Measurements from ENCODE around the gene OPA1. TPM values are rescaled to one million over a fixed set of nuclear protein-coding genes. Genes with fewer than 3 reads are reported as not detected.

Gene OPA1
- total and polyA plus RNA-seq, 4 donors = 13.2 to 54.5 (median 33.4) TPM

GRCh38 chr3:193560091-193560490 lies 32.9 kb upstream of the OPA1 start:
- 96% methylated on average over 4 of the region's 4 CpGs for WGBS
- DNase-seq (ENCODE audit: low spot score) = no peak
- no peak overlapping the region for H3K27ac ChIP-seq (ENCODE audit: low read depth in 1 of 2, low read length in 2 of 2)

GRCh38 chr3:193560870-193561269 lies 32.1 kb upstream of the OPA1 start:
- Histone ChIP-seq H3K27me3 (ENCODE audit: control insufficient read depth in 4 of 4, insufficient read depth in 4 of 4, low read length in 3 of 4) (peaks cover 0 to 4% (median 0%) of the 10 kb centered on the region in 4 donors), H3K9me3 (ENCODE audit: control insufficient read depth in 4 of 4, low read length in 3 of 4) (no peaks in the 10 kb centered on the region), H3K9ac (ENCODE audit: low read depth in 1 of 2, low read length in 2 of 2) (no peak overlapping the region), H3K27ac (ENCODE audit: low read depth in 1 of 2, low read length in 2 of 2) (no peak overlapping the region), H3K36me3 (ENCODE audit: control insufficient read depth in 4 of 4, insufficient read depth in 3 of 4, low read depth in 1 of 4, low read length in 3 of 4) (no peaks in the 10 kb centered on the region), H3K4me1 (ENCODE audit: control insufficient read depth in 4 of 4, insufficient read depth in 4 of 4, low read length in 3 of 4) (peaks cover 0 to 13% (median 10%) of the 10 kb centered on the region in 4 donors), H3K4me3 (ENCODE audit: low read depth in 1 of 3, low read length in 3 of 3) (no peak overlapping the region)
- WGBS = 74% methylated on average over 4 of the region's 4 CpGs
- no peak for DNase-seq (ENCODE audit: low spot score)
- no peak for TF ChIP-seq RAD21 (IDR thresholded peaks at IDR 0.05)
- TF ChIP-seq GABPA (IDR thresholded peaks at IDR 0.05 in 1 of 2, conservative IDR thresholded peaks at IDR 0.05 in 1 of 2) = no peak
- no peak for TF ChIP-seq NR2F2 (IDR thresholded peaks at IDR 0.05)
- TF ChIP-seq RXRA (IDR thresholded peaks at IDR 0.05) = no peak
- no peak for TF ChIP-seq CTCF (IDR thresholded peaks at IDR 0.05; ENCODE audit: low read depth, low read length, missing input control)
- no peak for TF ChIP-seq YY1 (IDR thresholded peaks at IDR 0.05)
- TF ChIP-seq FOXA1 (IDR thresholded peaks at IDR 0.05) = no peak
- no peak for TF ChIP-seq ATF3 (IDR thresholded peaks at IDR 0.05)
- no peak for TF ChIP-seq ZBTB33 (IDR thresholded peaks at IDR 0.05)
- no peak for TF ChIP-seq SP1 (IDR thresholded peaks at IDR 0.05)
- TF ChIP-seq HNF4G (IDR thresholded peaks at IDR 0.05) = no peak

More at GRCh38 chr3:193560091-193560490, 32.9 kb upstream of the OPA1 start:
- no peaks in the 10 kb centered on the region for H3K9me3 ChIP-seq (ENCODE audit: control insufficient read depth in 4 of 4, low read length in 3 of 4)
- H3K27me3 ChIP-seq (ENCODE audit: control insufficient read depth in 4 of 4, insufficient read depth in 4 of 4, low read length in 3 of 4) = peaks cover 0 to 5% (median 0%) of the 10 kb centered on the region in 4 donors
- peaks cover 0 to 13% (median 10%) of the 10 kb centered on the region in 4 donors for H3K4me1 ChIP-seq (ENCODE audit: control insufficient read depth in 4 of 4, insufficient read depth in 4 of 4, low read length in 3 of 4)
- no peaks in the 10 kb centered on the region for H3K36me3 ChIP-seq (ENCODE audit: control insufficient read depth in 4 of 4, insufficient read depth in 3 of 4, low read depth in 1 of 4, low read length in 3 of 4)
- no peak overlapping the region for H3K9ac ChIP-seq (ENCODE audit: low read depth in 1 of 2, low read length in 2 of 2)
- TF ChIP-seq FOXA1 (IDR thresholded peaks at IDR 0.05) = no peak
- no peak for TF ChIP-seq YY1 (IDR thresholded peaks at IDR 0.05)
- TF ChIP-seq ATF3 (IDR thresholded peaks at IDR 0.05) = no peak
- TF ChIP-seq NR2F2 (IDR thresholded peaks at IDR 0.05) = no peak
- no peak for TF ChIP-seq REST (IDR thresholded peaks at IDR 0.05)
- no peak for TF ChIP-seq TAF1 (conservative IDR thresholded peaks at IDR 0.05)
- TF ChIP-seq SP1 (IDR thresholded peaks at IDR 0.05) = no peak
- no peak for TF ChIP-seq GABPA (IDR thresholded peaks at IDR 0.05 in 1 of 2, conservative IDR thresholded peaks at IDR 0.05 in 1 of 2)
- no peak for TF ChIP-seq CTCF (IDR thresholded peaks at IDR 0.05; ENCODE audit: low read depth, low read length, missing input control)
- no peak overlapping the region for H3K4me3 ChIP-seq (ENCODE audit: low read depth in 1 of 3, low read length in 3 of 3)
